ENCODE data around the gene TSPAN4. TPM values are rescaled to one million over a fixed set of nuclear protein-coding genes. Genes with fewer than 3 reads are reported as not detected.

The TSPAN4 gene
- total RNA-seq, 2 experiments from 2014 or later: 9.4 to 12.1 TPM

- peaks cover 18% of the 10 kb centered on the region for H3K79me2 ChIP-seq (ENCODE audit: insufficient read depth, low read depth, low read length)
- no peak overlapping the region for H2AFZ ChIP-seq (ENCODE audit: low read length)
- peaks cover 33% of the 10 kb centered on the region for H3K36me3 ChIP-seq (ENCODE audit: insufficient read depth, low read length)
- no peaks in the 10 kb centered on the region for H3K9me2 ChIP-seq (ENCODE audit: insufficient read depth, low read length)
- peaks cover 10% of the 10 kb centered on the region for H3K4me1 ChIP-seq (ENCODE audit: insufficient read depth, low read length, poor library complexity, severe bottlenecking)
- ChIA-PET POLR2A (no interaction called here), CTCF (ENCODE audit: unreplicated experiment) (no interaction called here)
- H3K4me2 ChIP-seq (ENCODE audit: low read length): no peak overlapping the region
- no peak overlapping the region for H3K27ac ChIP-seq (ENCODE audit: low read depth, low read length, poor library complexity, severe bottlenecking)
- no TSS peak for BruUV-seq (replicated peaks)
- no peak for DNase-seq (ENCODE audit: low spot score)
- peaks cover 12% of the 10 kb centered on the region; the same call in 1 of the 2 replicates for H4K20me1 ChIP-seq (ENCODE audit: insufficient read depth, low read length)
- intact Hi-C loops (cut with micrococcal nuclease; ENCODE audit: unreplicated experiment): no loop called here
- H3K4me3 ChIP-seq (ENCODE audit: low read depth, low read length, poor library complexity, severe bottlenecking): no peak overlapping the region
- no peaks in the 10 kb centered on the region for H3K9me3 ChIP-seq (ENCODE audit: low read length)
- no peak for TF ChIP-seq CTCF (conservative IDR thresholded peaks at IDR 0.05; ENCODE audit: low read length)
Measured at GRCh38 chr11:837189-837989, 5.3 kb upstream of the TSPAN4 start.

GRCh38 chr11:837990-838307 lies 4.7 kb upstream of the TSPAN4 start:
- ChIA-PET CTCF (ENCODE audit: unreplicated experiment) (no interaction called here), POLR2A (no interaction called here)
- Histone ChIP-seq H3K27ac (ENCODE audit: low read depth, low read length, poor library complexity, severe bottlenecking) (no peak overlapping the region), H3K9me3 (ENCODE audit: low read length) (no peaks in the 10 kb centered on the region), H3K79me2 (ENCODE audit: insufficient read depth, low read depth, low read length) (peaks cover 18% of the 10 kb centered on the region), H3K4me1 (ENCODE audit: insufficient read depth, low read length, poor library complexity, severe bottlenecking) (peaks cover 10% of the 10 kb centered on the region), H4K20me1 (ENCODE audit: insufficient read depth, low read length) (peaks cover 12% of the 10 kb centered on the region; the same call in 1 of the 2 replicates), H3K4me2 (ENCODE audit: low read length) (no peak overlapping the region), H2AFZ (ENCODE audit: low read length) (no peak overlapping the region), H3K4me3 (ENCODE audit: low read depth, low read length, poor library complexity, severe bottlenecking) (no peak overlapping the region), H3K36me3 (ENCODE audit: insufficient read depth, low read length) (peaks cover 33% of the 10 kb centered on the region), H3K9me2 (ENCODE audit: insufficient read depth, low read length) (no peaks in the 10 kb centered on the region)
- no peak for DNase-seq (ENCODE audit: low spot score)
- TF ChIP-seq EZH2phosphoT487 (IDR thresholded peaks at IDR 0.05; ENCODE audit: borderline replicate concordance, low read depth, low read length) (no peak), CTCF (conservative IDR thresholded peaks at IDR 0.05; ENCODE audit: low read length) (no peak)
- intact Hi-C loops (cut with micrococcal nuclease; ENCODE audit: unreplicated experiment): no loop called here
- BruUV-seq (replicated peaks): no TSS peak

All from OCI-LY7 (cell line).